Stimulated activated CD4-positive, alpha-beta T cell treated with anti-CD3 and anti-CD28 coated beads, Interleukin-12 subunit alpha, Interleukin-12 subunit beta, amount 100 ng/mL, for 48 hours (primary cell): ENCODE measurements around the gene PIGC.

Experiments
- DNase-seq, 3 donors: peaks; one replicate each; pipeline ENCODE4 v3.0.0-alpha.2; 2020; ENCODE audit warnings: low read depth in 2 of 3, low spot score in 1 of 3

PIGC gene

GRCh38 chr1:172443666-172444453, at the start of gene PIGC:
PIGC (minus strand) TSS chr1:172444069; CDS start chr1:172442622, 1,447 bp downstream.
- DNase-seq, result peak; percentile 87 to 94 (median 91)

- DNase-seq, result no peak
Observed at GRCh38 chr1:172492421-172492820, 48.6 kb upstream of the PIGC start.

GRCh38 chr1:172489847-172490246, 46.0 kb upstream of the PIGC start:
- DNase-seq, result no peak

- no peak for DNase-seq
Observed at GRCh38 chr1:172488393-172488792, 44.5 kb upstream of the PIGC start.

GRCh38 chr1:172487550-172487949, 43.7 kb upstream of the PIGC start:
- no peak for DNase-seq

GRCh38 chr1:172486805-172487454, 43.1 kb upstream of the PIGC start:
- DNase-seq, result no peak

GRCh38 chr1:172485626-172486025, 41.8 kb upstream of the PIGC start:
- no peak for DNase-seq

- DNase-seq, result no peak
Observed at GRCh38 chr1:172484252-172484651, 40.4 kb upstream of the PIGC start.

- no peak for DNase-seq
Observed at GRCh38 chr1:172483448-172483847, 39.6 kb upstream of the PIGC start.

- DNase-seq, result no peak
Observed at GRCh38 chr1:172482044-172482443, 38.2 kb upstream of the PIGC start.

- DNase-seq, result no peak
Observed at GRCh38 chr1:172480431-172480830, 36.6 kb upstream of the PIGC start.

GRCh38 chr1:172478485-172478884, 34.6 kb upstream of the PIGC start:
- DNase-seq, result no peak

GRCh38 chr1:172477741-172478140, 33.9 kb upstream of the PIGC start:
- DNase-seq, result no peak

GRCh38 chr1:172477216-172477615, 33.3 kb upstream of the PIGC start:
- DNase-seq, result no peak

- DNase-seq, result no peak
Observed at GRCh38 chr1:172476218-172476811, 32.4 kb upstream of the PIGC start.

GRCh38 chr1:172473842-172474241, 30.0 kb upstream of the PIGC start:
- DNase-seq, result no peak

GRCh38 chr1:172473302-172473701, 29.4 kb upstream of the PIGC start:
- no peak for DNase-seq

GRCh38 chr1:172472495-172472894, 28.6 kb upstream of the PIGC start:
- DNase-seq, result no peak

- DNase-seq, result no peak
Observed at GRCh38 chr1:172471666-172472065, 27.8 kb upstream of the PIGC start.

- no peak for DNase-seq
Observed at GRCh38 chr1:172470149-172470548, 26.3 kb upstream of the PIGC start.

GRCh38 chr1:172469717-172470116, 25.8 kb upstream of the PIGC start:
- no peak for DNase-seq

GRCh38 chr1:172468296-172468695, 24.4 kb upstream of the PIGC start:
- no peak for DNase-seq
